Stimulated activated CD4-positive, alpha-beta T cell treated with anti-CD3 and anti-CD28 coated beads, Interleukin-15, amount 100 ng/mL, for 48 hours (primary cell): ENCODE measurements around the gene PLA2G4D.
A peak's percentile ranks its signal among the peaks of the same experiment; 100 is the strongest.
"Not testable (repeated sequence)": the region's sequence is repeated elsewhere in the genome, so short reads cannot be mapped to it uniquely, and the experiment has no call there.

Source experiments
- DNase-seq, 2 donors: peaks; one replicate each; pipeline ENCODE4 v3.0.0-alpha.2; 2020; ENCODE audit warnings: low read depth in 2 of 2

The PLA2G4D gene

GRCh38 chr15:42123546-42123945 is 29.2 kb upstream of the PLA2G4D start:
- no peak for DNase-seq

- DNase-seq = no peak
These were observed 27.3 kb upstream of the PLA2G4D start for GRCh38 chr15:42121682-42122081.

- no peak for DNase-seq
These were observed 26.7 kb upstream of the PLA2G4D start for GRCh38 chr15:42121021-42121420.

GRCh38 chr15:42120285-42120684 is 25.9 kb upstream of the PLA2G4D start:
- DNase-seq = no peak

- no peak for DNase-seq
These were observed 25.0 kb upstream of the PLA2G4D start for GRCh38 chr15:42119446-42119760.

GRCh38 chr15:42118650-42119445 is 24.5 kb upstream of the PLA2G4D start:
- DNase-seq = no peak

- no peak for DNase-seq
These were observed 17.6 kb upstream of the PLA2G4D start for GRCh38 chr15:42111924-42112323.

- no peak for DNase-seq
These were observed 16.0 kb upstream of the PLA2G4D start for GRCh38 chr15:42110367-42110766.

DNA sequence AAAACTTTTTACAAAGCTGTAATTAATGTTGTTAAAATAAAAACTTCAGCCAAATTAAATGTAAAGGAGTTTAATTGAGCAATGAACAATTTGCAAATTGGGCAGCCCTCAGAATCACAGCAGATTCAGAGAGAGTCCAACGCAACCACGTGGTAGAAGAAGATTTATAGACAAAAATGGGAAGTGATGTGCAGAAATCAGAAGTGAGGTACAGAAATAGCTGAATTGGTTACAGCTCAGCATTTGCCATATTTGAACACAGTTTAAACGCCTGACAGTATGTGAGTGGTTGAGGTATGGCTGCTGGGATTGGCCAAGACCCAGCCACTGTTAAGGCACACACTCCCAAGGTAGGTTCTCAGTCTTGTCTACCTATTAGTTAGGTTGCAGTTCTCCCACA is 14.4 kb upstream of the PLA2G4D start:
- no peak for DNase-seq

DNA sequence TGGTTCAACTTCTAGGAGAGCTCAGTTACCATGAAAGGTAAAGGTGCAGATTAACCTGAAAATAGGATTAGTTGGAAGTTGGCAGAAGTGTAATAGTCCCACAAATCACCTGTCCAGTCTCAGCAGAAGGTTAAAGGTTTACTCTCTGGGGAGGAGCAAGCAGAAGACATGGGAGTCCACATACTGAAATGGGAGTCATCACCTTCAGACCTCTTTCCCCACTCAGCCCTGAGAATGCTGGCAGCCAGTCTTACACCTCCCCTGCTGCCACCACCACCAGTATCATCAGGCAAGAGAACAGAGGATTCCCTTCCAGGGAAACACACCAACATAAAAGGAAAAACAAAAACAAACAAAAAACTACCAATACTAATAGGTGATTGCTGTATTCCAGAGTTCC is 13.8 kb upstream of the PLA2G4D start:
- DNase-seq = no peak

DNA sequence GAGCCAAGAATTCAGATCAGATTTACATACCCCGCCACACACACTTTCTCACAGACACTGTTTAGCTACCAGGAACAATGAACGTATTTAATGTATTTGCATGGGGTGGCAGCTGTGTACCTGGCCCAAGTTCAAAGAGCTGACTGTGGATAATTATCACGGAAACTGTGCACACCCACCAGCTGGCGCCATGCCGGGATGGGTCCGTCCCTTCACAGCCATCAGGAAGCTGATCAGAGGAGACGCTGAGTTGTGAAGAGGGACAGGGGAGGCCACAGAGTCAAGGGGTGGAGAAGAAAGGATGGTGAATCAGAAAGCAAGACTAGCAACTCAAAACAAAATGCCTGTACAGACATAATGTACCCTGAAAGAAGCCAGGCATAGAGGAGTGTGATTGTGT is 13.1 kb upstream of the PLA2G4D start:
- peak; percentile 55 to 70 for DNase-seq

DNA sequence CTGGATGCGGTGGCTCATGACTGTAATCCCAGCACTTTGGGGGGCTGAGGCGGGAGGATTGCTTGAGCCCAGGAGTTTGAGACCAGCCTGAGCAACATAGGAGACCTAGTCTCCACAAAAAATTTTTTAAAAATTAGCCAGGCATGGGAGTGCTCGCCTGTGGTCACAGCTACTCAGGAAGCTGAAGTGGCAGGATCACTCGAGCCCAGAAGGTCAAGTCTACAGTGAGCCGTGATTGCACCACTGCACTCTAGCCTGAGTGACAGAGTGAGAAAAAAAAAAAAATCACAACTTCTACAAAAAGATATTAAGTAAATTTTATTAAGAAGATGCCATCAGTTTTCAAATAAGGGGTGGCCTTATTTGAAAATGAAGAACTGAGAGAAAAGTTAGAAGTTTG is 11.9 kb upstream of the PLA2G4D start:
- no peak for DNase-seq

DNA sequence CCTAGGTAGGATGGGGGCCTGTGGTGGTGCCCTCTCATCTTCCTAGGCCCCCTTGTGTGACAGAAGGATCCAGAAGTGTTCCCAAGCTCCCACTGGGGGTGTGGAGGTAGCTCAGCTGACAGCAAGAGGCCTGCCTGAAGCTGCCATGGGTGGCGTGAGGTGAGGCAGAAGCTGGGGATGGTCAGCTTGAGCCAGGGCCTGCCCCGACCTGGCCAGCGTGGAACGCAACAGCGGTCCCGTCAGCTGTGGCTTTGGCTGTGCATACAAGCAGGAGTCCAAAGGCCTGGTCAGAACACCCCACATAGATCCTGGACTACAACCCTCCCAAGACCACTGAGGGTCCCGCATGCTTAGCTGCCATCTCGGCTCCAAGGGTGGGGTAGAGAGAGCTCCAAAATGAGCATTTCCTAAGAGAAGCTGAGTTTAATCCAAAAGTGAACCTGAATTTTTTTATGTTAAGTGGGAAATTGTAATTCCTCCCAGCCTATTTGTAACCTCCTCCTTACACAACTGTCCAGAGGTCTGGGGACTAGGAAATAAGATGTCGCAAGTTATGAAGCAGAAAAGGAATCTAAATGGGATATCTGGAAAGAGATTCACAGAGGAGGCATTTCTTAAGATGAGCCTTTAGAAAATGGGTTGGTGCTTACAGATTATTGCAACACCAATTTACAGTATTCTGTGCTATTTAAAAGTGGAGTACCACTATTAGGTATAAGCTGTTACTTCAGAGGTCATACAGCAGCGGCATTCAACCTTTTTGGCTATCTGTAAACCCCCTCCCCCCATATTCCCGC is 9.9 kb upstream of the PLA2G4D start:
- DNase-seq = no peak

DNA sequence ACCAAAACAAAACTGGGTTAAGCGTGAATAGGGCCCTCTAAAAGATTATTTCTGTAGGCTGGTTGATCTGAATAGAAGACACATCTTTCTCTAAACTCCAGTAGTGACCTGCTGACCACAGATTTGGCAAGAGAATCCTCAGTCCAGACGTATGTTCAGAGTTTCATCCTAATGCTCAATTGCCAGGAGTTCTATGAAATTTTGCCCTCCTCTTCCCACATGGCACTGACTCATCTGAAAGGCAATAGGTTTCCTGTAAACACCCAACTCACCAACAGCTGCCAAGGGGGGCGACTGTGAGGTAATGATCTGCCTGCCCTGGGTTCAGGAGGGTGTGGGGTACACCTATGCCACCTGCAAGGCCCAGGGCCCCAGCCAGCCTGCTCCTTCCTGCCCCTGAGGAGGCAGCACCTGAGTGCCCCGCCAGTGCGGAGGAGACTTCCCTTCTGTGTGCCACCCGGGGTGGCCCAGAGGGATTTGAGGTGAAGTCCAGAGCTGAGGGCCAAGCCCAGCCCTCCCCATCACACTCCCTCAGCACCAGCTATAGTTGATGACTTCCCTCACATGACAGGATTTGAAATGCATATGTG is 8.4 kb upstream of the PLA2G4D start:
- no peak for DNase-seq

DNA sequence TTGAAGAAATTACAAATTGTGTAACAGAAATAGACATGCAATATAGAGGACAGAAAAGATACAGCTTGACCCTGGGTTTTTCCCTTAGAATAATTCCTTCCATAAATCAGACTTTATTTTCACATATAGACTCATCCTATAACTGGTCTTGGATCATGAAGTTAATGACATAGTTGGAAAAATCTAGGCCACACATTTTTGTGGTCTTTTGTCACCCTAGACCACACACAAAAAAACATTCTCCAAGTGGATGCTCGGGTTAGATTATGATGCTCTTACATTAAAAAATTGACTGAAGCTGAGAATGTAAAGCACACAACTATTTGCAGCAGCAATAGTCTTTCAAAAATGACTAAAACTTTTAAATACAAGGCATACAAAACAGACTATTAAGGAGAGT is 7.5 kb upstream of the PLA2G4D start:
- DNase-seq = no peak

DNA sequence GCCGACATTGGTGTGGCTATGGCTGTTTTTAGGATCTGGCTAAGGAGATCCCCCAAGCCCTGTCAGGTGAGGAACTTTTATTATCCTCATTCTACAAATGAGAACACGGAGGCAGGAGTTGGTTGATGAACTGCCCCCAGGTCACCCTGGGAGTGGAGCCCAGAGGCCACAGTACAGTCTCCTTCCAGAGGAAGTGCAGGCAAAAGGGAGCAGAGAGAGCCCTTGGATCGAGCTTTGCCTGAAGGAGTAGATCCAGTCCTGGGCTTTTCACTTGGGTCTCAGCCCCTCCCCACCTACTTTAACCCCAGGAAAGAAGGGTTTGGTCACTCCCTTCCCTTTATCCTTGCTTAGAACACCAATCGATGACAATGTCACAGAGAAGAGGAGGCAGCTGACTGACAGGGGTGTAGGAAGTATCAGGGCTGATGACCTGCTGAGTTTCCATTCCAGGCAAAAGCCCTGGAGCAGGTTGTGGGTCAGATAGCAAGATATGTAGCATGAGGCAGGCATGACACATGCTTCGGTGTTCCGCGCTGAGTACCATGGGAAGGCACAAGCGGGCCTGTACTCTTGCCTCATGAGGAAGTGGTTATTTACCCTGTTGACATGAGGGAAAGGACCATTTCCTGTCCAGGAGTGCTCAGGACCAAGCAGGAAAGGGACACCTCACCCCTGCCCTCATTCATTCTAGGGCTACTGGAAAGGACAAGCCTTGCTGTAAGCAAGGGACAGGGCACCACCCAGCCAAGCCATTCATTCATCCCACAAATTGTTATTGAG is 5.8 kb upstream of the PLA2G4D start:
- DNase-seq = no peak

DNA sequence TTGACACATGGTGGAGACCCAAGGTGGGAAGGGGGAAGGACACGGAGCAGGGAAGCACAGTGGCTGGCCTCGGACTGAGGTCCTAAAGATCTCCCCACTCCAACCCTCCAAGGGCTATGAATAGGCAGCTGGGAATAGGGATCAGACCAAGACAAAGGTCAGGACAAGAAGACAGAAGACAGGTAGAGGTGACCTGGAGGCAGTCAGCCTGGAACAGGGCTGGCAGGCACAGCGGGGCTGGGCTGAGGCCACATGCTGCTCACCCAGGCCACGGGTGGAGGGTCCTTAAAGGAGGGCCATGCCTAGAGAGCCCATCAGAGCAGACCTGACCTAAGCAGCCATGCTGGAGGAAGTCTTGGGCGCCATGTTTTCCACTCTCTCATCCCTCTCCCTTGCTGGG is 2.7 kb upstream of the PLA2G4D start:
- no peak for DNase-seq

GRCh38 chr15:42093966-42094365 is 396 bp downstream of the PLA2G4D start:
- DNase-seq = no peak

DNA sequence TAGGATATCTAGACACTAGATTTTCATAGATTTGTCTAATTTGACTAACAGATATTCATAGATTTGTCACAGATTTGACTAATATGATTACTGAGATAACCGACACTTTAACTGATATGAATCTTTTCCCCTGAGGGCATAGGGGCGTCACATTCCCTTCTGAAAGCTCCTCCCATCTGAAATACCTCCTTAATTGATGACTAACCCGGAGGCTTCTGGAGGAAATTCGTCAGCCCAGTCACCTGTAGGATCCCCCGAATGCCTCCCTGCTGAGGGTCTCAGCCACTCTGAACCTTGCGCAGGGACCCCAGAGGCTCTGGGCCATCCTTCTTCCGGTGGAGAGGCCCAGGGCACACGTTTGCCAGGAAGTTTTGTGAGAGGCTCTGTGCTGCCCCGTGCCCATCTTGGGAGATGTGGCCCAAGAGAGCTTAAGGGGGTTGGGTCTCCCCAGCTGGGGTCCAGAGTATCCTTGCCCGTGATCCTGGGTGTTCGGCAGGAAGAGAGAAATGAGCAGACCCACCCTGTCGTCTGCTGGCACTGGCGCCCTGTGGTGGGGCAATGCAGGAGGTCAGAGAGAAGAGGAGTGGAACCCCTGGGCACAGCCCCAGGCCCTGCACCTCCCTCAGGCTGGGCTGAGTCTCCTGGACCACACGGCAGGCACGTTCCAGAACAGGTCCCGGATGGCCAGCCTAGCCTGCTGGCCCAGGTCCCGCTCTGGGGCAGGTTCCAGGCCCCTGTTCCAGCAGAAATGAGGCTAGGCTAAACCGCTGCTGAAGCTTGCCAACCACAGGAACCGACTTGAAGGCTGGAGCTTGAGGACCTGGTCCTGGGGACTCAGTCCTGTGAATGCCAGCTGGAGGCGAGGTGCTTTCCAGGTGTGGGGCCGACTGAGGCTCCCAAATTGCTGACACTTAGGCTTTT is 1.7 kb downstream of the PLA2G4D start:
- DNase-seq = no peak

- DNase-seq = not testable (repeated sequence)
These were observed 2.5 kb downstream of the PLA2G4D start for GRCh38 chr15:42091753-42092397.

DNA sequence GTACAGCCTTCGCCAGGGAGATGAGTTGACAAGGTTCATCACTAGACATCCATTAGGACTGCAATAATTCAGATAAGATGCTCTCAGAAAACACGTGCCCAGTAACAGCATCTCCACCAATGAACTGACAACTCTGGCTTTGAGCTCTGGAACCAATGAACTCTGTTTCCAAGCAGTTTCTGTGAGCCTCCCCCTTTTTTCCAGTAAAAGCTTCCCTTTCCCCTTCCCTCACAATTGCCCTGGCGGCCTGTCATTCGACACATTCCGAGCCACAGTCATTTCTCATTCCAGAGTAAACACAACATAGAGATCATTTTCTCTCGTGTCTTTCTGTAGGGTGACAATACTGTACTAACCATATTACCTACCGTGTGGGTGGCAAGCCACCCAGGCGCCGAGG is 3.6 kb downstream of the PLA2G4D start:
- DNase-seq = no peak
